Kidney tubule cell (primary cell): ENCODE data around the gene MAGI2.
A peak's percentile ranks its signal among the peaks of the same experiment; 100 is the strongest.
"Not testable (repeated sequence)": the region's sequence is repeated elsewhere in the genome, so short reads cannot be mapped to it uniquely, and the experiment has no call there.

ENCODE experiments used
- DNase-seq: peaks from one replicate; pipeline ENCODE4 v3.0.0-alpha.2; 2018; ENCODE audit warnings: low spot score

MAGI2 gene

DNA sequence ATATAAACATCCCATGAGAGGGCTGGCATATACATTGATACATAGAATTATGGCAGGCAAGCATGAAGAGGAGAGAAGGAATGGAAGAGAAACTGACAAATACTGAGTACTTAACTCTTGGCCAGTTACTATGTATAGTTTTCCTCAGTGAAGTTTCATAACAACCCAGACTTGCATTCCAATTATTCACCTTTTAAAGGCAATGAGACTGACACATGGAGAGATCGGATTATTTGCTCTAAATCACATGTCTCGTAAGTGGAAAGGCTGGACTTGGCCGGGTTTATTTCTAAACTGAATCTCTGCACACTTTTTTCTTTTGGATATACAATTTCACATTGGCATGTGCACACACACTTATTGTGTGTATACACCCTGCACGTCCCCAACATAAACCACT is 1106.6 kb downstream of the MAGI2 start:
- no peak for DNase-seq

DNA sequence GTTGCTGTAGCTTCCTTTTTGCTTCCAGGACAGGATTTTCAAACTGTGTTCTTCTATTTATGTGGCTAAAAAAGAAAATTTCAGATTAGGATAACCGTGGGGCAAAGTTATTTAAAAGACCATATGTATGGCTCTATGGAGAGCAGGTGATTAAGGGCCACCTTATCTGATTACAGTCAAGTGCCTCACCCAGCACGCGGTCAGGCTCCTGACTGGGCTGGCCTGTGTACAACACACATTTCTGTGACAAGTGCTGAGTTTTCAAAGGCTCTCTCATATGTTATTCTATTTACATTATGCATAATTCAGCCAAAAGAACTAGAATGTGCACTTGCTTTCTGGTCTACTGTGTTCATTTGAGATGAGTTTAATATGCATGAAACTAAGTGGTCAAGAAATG is 1107.5 kb downstream of the MAGI2 start:
- DNase-seq, result no peak

DNA sequence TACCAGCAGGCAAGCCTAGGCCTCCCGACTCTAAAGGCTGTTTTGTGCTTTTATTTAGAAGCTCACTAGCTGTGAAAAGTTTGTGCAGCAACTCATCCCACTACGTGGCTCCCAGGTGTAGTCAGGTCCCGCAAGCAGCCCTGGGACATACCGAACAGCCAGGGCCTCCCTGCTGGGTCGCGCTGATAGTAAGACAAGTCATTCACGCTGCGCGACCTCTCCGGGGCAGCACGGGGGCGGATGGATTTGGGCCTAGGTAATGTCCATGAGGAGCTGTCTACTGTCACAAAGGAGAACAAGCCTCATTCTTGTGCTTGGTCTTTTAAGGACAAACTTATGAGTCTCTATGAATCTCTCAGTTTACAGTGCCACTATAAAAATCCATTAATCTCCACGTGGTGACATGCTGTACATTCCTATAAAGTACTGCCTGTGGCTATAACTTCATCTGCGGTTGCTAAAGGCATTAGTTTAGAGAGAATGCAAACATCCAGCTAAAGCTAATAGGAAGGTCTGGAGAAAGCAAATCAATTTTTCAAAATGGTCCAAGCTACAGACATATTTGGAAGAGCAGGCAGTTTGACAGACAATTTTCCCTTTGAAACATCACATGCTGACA is 1108.1 kb downstream of the MAGI2 start:
- no peak for DNase-seq

DNA sequence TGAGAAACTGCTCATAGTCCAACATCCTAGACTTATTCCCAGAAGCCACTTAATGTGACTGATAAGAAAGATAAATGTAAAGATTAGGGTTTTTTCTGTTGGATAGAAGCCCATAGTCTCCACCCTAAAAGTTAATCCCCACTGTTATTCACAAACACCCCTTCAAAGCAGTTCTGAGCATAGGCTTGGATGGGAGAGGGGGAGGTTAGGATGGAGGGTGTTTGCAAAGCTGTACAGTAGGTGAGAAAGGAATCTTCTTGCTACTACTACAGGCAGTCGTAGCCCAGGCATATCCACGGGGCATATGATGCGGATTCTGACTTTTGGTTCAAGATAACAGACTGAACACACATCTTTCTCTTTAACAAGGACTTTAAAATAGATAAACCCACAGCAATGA is 1119.0 kb downstream of the MAGI2 start:
- no peak for DNase-seq

DNA sequence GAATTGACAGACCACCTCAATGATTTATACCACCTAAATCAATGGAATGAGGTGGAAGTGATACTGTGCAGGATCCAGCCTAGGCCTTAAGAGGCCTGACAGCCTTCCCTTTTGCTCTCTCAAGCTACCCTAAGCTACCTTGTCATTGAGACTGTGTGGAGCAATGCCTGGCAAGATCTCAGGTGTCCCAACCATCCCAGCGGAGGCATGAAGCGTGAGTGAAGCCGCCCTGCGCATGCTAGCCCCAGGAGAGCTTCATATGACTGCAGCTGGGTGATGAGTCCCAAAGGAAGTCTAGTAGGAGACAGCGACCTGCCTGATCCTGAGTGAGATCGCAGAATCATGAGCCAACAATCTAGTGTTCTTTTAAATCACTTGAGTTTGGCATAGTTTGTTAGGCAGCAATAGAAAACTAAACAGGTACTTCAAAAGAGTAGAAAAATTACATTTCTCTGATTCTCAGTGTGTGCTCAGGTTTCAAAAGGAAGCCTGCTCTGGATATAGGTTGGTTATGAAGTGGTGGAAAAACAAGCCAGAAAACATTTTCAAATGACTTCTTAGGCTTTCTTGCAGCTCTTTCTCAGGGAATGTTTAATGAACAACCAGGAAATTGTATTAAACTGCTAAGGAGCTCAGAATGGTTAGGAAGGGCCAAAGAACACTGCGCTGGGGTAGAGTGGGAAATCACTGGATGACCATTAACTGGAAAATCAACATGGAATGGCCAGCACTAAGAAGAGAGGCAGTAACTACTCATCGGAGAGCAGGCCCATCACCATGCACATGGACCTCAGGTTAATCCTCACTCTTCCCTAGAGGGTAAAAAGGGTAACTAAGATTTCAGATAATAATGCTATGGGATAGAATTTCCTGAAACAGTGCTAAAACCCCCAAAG is 1119.7 kb downstream of the MAGI2 start:
- DNase-seq, result peak; percentile 21

DNA sequence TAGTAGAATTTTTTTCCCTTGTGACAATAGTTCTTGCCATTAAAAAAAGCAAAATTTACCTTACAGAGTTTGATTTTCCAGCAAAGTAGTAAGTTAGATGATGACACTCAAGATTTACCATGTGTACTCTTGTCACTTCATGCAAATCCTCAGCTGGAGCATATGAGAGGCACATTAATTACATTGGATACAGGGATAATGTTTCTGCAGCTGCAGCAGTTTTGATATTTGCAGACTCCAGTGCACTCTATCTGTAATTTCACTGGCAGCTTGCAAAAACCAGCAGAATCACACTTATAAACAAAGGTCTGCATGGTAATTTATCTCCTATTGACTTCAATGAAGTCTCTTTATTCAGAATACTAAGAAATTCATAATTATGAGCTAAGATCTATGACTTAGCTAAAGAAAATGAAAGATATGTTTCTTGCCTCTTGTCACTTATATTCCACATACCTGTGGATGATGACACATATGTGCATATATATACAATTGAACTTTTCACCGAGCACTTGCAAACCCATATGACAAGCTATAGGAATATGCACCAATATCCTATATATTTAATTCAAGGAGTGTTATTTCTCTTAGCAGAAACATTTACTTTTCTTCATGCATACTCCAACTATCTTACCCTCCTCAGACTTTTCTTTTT is 1124.3 kb downstream of the MAGI2 start:
- DNase-seq, result no peak

DNA sequence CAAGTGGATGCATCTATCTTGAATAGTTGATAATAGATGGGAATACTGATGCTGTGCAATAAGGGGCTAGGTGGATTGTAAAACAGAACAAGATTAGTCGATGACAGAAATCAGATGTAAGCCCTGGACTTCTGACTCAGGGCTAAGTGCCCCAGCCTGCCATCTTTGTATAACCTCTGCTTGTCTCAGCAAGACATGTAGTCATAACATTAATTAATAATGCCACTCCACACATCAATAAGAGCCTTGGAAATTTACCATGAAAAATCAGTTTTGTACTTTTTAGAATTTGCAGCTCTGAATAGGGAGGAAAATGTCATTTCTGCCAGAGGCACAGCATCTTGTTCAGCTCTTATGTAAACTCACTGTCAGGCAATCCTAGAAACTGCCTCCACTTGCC is 1125.7 kb downstream of the MAGI2 start:
- DNase-seq, result no peak

DNA sequence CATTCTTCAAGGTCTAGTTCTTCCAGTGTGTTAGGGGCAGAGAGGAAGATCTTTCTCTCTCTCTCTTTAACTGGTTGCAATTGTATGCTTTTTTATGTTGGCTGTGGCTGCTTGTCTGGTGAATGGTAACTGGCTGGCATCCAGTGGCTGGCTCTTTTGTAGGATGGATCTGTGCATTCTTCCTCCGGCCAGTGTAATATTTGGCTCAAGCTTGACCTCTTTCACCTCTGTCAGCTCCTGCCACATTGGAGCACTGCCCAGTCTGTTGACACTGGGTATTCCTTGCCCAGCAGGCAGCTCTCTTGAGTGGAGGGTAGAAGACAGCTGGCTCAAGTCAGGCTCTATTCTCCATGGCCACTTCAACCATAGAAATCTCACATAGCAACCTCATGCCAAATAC is 1126.6 kb downstream of the MAGI2 start:
- peak; percentile 89 for DNase-seq

DNA sequence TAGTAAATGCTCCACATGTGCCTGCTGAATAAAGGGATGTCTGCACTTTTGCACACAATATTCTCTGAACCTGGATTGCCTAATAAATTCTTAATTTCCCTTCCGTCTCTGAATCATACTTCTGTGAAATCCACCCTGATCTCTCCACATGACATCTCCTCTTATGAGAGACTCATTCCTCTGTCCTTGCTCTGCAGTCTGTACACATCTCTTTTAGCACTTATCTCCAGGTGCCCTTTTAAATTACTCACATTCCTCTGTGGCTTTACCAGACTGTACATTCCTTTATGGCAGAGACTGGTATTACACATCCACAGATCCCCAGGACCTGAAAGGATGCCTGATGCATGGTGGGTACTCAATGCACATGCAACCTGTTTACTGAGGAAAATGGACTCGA is 1127.3 kb downstream of the MAGI2 start:
- peak; percentile 93 for DNase-seq

DNA sequence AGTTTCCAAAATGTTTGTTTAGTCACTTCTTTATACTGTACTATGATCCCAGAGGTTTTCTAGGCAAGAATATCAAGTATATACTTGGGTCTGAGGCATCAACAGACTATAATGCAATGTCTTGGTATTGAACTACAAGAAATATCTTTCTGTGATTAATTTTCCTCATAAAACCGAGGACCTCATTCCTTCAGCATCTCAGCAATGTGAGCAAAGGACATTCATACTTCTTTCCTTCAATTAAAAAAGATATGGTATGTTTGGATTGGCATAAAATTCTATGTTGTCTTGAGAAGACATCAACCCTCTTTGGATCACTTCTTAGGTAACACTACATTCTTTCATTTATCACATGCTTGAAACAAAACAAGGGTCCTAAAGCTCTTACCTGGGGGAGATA is 1130.3 kb downstream of the MAGI2 start:
- no peak for DNase-seq

DNA sequence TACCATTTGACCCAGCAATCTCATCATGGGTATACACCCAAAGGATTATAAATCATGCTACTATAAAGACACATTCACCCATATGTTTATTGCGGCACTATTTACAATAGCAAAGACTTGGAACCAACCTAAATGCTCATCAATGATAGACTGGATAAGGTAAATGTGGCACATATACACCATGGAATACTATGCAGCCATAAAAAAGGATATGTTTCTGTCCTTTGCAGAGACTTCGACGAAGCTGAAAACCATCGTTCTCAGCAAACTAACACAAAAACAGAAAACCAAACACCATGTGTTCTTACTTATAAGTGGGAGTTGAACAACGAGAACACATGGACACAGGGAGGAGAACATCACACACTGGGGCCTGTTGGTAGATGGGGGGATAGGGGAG is 1131.2 kb downstream of the MAGI2 start:
- not testable (repeated sequence) for DNase-seq

DNA sequence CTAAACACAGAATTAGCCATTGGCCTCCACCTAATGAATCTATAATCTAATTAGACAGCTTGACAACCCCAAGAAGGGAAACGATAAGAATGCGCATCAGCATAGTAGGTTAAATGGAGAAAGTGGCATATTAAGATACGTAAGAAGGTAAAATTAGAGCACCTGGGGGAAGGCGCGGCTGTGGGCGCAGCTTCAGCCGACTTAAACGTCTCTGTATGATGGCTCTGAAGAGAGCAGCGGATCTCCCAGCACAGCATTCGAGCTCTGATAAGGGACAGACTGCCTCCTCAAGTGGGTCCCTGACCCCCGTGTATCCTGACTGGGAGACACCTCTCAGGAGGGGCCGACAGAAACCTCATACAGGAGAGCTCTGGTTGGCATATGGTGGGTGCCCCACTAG is 1136.1 kb downstream of the MAGI2 start:
- no peak for DNase-seq

DNA sequence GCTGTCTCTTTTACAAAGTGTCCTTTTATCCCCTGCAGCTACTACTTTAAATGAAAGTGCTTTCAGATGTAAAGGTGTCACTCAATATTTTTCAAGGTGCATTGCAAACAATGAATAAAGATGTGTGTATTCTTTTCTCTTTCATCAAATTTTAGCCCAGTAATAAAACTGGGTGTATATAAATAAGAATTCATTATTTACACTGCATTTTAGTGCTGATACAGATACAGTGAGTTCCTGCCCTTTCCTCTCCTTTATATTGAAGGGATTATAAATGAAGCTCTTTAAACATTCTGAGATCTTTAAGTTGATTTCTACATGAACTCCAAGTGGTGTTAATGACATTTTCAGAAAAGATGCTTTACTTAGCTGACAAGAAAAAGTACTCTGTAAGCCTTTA is 1137.4 kb downstream of the MAGI2 start:
- no peak for DNase-seq

DNA sequence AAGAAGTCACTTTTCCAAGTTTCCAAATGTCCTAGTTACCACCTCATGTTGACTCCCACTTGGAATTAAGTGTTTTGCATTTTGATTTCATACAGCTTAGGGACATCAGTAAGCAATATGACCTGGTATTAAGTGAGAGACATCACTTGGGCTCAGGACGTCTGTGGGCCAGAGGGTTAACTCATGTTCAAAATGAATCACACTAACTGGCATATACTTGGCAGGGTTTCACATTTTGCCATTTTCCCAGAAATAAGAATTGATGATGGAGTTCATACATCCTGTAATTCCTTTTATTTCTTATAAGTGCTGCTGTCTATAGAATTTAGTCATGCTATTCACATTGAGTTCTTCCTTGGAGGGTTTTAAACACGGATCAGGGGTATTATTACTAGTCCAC is 1138.3 kb downstream of the MAGI2 start:
- DNase-seq, result no peak

DNA sequence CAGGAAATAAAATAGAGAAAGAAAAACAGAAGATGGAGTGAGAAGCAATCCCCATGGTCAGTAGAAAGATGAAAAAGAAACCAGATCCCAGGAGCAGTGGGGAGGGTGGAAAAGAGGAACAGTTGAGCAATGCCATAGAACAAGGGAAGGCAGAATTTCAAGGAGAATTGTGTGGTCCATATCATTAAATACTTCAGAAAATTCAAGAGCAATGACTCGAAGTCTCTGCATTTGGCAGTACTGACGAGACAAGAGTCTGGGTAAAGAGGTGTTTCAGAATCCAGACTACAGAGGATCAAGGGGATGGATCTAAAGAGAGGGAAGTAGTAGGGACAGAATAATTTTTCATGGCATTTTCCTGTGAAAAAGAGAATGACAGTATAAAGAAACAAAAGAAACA is 1142.3 kb downstream of the MAGI2 start:
- DNase-seq, result peak; percentile 13

DNA sequence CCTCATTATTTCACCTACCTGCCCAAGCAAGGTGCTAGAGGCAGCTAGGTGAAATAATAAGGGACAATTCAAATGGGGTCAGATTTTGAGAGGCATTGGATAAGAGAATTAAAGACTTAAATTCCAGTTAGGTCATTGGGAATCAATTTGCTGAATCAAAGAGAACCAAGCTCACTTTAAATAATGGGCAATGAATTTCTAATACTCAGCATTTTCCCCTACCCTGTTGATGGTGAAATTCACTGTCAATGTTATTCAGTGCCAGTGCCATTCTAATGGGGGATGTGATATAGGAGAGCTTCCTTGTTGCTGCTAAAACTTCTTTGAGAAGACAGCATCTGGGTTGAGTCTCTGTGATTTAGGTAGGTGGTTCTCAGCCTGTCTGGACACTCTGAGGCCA is 1145.6 kb downstream of the MAGI2 start:
- DNase-seq, result no peak

DNA sequence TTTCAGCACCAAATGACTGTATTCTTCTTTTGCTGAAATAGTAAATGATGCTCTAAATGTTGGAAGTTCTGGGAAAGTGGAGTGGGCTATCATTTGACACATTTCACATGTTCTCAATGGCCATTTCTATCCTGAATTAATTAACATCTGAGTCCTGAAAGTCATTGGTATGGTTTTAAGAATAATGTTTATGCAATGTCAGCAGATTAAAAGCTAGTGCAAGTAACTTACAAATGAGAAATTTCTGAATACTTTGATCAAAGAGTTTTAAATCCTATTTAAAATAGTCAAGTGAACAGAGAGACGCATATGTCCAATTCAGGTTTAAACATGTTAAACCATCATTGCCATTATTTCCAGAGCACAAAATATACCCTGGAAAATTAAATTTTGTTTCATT is 1146.8 kb downstream of the MAGI2 start:
- DNase-seq, result no peak

DNA sequence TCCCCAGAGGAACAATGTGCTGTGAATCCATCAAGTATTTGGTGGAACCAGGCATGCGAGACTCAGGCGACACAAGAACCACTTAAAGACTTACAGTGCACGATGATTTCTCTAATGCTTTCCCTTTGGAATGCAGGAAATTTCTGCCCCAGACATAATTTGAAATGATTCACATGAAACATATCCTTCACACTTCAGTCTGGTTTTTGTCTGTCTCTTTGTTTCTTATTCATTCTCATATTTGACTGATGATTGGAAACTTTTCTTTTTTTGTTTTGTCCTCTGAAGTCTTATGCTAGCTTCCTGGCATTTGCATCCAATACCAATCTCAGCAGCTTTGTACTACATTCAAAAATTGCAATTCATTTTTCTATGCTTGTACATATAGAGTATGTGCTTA is 1152.1 kb downstream of the MAGI2 start:
- DNase-seq, result peak; percentile 93

DNA sequence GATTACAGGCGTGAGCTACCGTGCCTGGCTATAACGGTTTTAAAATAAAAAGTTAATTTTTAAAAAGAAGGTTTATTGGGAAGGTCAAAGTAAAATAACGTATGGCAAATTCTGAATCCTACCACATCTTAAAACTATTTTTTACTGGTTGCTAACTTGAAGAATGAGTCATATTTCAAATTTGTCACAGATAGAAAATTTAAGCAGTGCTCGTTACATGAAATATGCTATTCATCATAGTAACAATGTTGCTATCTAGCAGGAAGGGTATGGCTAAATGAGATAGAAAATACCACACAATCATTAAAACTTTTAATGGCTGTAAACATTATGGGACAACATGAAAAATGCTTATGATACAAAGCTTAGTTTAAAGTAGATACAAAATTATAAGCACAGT is 1154.4 kb downstream of the MAGI2 start:
- no peak for DNase-seq

DNA sequence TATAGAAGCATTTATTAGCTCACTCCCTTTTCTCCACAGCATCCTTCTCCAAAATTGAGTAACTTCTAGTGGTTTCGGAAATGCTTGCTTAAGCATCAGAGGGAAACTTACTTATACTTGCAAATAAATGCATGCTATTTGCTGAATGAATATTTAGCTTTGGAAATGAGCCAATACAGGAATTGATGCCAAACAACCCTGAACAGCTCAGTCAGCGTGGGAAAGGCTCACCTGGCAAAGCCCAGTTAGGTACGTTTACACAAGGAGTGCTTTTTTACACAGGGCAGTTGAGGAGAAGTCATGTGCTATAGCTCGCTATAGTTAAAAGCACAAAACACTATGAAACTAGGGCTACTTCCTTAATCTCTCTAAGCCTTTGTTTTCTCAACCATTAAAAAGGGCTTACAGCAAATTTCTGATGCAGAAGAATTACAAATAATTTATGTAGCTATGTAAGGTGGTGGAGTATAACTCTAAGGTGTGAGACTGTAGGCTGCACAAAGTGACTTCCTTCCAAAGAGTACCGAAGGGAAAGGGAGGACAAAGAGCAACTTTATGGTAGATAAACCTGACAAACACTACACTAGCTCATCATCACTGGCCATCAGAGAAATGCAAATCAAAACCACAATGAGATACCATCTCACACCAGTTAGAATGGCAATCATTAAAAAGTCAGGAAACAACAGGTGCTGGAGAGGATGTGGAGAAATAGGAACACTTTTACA is 1156.7 kb downstream of the MAGI2 start:
- DNase-seq, result peak; percentile 5

DNA sequence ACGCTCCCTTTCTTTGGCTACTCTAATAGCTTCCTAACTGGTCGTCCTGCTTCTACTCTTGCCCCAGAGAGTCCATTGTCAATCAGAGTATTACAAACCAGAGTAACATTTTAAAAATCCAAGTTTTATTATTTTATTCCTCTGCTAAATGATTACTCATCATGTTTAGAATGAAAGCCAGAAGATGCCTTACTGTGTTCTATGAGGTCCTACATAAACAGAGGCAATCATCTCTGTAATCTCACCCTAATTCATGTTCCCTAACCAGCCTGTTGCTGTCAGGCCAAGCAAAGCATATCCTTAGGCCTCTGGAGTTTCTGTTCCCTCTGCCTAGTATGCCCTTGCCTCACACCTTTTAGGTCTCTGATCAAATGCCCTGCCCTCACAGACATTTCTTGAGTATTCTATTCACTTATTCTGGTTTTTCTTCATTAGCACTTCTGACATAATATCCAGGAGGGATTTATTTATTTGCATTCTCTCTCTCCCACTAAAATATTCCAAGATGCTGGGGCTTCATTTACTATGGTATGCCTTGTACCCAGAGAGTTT is 1157.3 kb downstream of the MAGI2 start:
- no peak for DNase-seq

DNA sequence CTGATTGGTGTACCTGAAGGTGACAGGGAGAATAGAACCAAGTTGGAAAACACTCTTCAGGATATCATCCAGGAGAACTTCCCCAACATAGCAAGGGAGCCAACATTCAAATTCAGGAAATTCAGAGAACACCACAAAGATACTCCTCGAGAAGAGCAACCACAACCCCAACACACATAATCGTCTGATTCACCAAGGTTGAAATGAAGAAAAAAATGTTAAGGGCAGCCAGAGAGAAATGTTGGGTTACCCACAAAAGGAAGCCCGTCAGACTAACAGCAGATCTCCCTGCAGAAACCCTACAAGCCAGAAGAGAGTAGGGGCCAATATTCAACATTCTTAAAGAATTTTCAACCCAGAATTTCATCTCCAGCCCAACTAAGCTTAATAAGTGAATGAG is 1164.0 kb downstream of the MAGI2 start:
- not testable (repeated sequence) for DNase-seq
